Gastroesophageal sphincter (tissue), 3 donors: Measurements from ENCODE around the gene PERCC1.

Experiments used
- CTCF ChIP-seq, 4 experiments: fragments of 200-600 bp in 2 of 4; fragments of 450-650 bp in 2 of 4; sonication (generic) in 1 of 4; IDR thresholded peaks; one replicate each; pipeline ENCODE4 v1.5.1; 2017 to 2019; ENCODE audit warnings: antibody characterized with exemption in 4 of 4, mild to moderate bottlenecking in 2 of 4, moderate library complexity in 2 of 4
- EP300 ChIP-seq: sonication (generic); formaldehyde crosslinking; IDR thresholded peaks from one replicate; pipeline ENCODE4 v1.6.1; 2017; ENCODE audit warnings: antibody characterized with exemption, mild to moderate bottlenecking
- POLR2A ChIP-seq, 2 donors: fragments of 450-650 bp; IDR thresholded peaks; one replicate each; pipeline ENCODE4 v1.6.1; 2017; ENCODE audit warnings: antibody characterized with exemption in 2 of 2, mild to moderate bottlenecking in 2 of 2, moderate library complexity in 1 of 2
- POLR2AphosphoS5 ChIP-seq: sonication (generic); formaldehyde crosslinking; IDR thresholded peaks from one replicate; pipeline ENCODE4 v1.6.1; 2017; ENCODE audit warnings: antibody characterized with exemption

DNA sequence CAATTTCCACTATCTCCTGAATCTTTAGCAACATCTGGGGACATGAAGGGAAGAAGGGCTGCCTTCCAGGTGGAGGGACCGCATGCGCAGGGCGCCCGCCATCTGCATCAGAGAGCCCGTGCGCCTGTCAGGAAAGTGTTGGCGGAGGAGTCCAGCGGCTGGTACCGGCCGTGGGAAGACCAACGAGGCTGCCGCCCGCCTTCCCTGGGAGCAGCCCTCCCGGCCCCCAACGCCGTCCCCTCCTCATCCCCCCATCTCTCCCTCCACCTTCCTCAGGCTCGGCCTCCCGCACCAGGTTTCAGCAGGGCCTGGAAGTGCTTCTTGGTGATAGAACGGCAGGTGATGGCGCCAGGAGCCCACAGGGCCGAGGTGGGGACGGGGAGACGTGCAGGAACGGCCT lies 35.2 kb downstream of the PERCC1 start:
- TF ChIP-seq CTCF (IDR thresholded peaks at IDR 0.05) = no peak
- no peak for TF ChIP-seq POLR2AphosphoS5
- no peak for TF ChIP-seq POLR2A (IDR thresholded peaks at IDR 0.05)
- no peak for TF ChIP-seq EP300
